ENCODE data around the gene TREH. TPM values are rescaled to one million over a fixed set of nuclear protein-coding genes. Genes with fewer than 3 reads are reported as not detected.
"Not testable (repeated sequence)": the region's sequence is repeated elsewhere in the genome, so short reads cannot be mapped to it uniquely, and the experiment has no call there.

TREH gene
- total RNA-seq, 1 donor from 2014 or later = not detected

GRCh38 chr11:118682372-118682771, 2.9 kb upstream of the TREH start:
- no peaks in the 10 kb centered on the region for H3K36me3 ChIP-seq (ENCODE audit: control insufficient read depth, insufficient read depth, low read length)
- no peak for TF ChIP-seq CTCF (IDR thresholded peaks at IDR 0.05; ENCODE audit: insufficient read depth, low read length, poor library complexity, severe bottlenecking)
- no peak for DNase-seq (ENCODE audit: low read depth)
- peaks cover 3% of the 10 kb centered on the region for H3K27me3 ChIP-seq (ENCODE audit: control insufficient read depth, insufficient read depth, low read length)
- H3K4me3 ChIP-seq (ENCODE audit: low read depth, low read length) = no peak overlapping the region

GRCh38 chr11:118678908-118679307, 542 bp downstream of the TREH start:
- not testable (repeated sequence) for DNase-seq (ENCODE audit: low read depth); H3K4me3 ChIP-seq (ENCODE audit: low read depth, low read length); H3K36me3 ChIP-seq (ENCODE audit: control insufficient read depth, insufficient read depth, low read length); H3K27me3 ChIP-seq (ENCODE audit: control insufficient read depth, insufficient read depth, low read length)
- TF ChIP-seq CTCF (IDR thresholded peaks at IDR 0.05; ENCODE audit: insufficient read depth, low read length, poor library complexity, severe bottlenecking) = peak; percentile 7

DNA sequence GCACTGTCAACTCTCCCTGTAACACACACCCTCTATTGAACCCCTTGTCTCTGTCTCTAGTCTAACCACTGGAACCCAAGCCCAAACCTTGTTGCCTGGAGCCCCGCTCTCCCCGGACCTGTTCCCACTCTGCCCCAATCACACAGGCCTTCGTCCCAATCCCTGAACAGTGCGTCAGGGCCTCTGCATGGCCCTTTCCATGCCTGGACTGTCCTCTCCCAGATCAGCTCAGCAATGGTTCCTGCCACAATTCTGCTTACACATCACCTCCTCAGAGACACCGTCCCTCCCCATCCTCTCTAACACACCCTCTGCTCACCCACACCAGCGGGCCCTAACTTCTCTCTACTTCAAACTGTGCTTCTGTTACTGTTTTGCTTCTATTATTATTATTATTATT, 1.5 kb downstream of the TREH start:
- DNase-seq (ENCODE audit: low read depth) = no peak
- Histone ChIP-seq H3K27me3 (ENCODE audit: control insufficient read depth, insufficient read depth, low read length) (peaks cover 3% of the 10 kb centered on the region), H3K36me3 (ENCODE audit: control insufficient read depth, insufficient read depth, low read length) (no peaks in the 10 kb centered on the region), H3K4me3 (ENCODE audit: low read depth, low read length) (no peak overlapping the region)
- no peak for TF ChIP-seq CTCF (IDR thresholded peaks at IDR 0.05; ENCODE audit: insufficient read depth, low read length, poor library complexity, severe bottlenecking)

GRCh38 chr11:118674082-118674435, 5.4 kb downstream of the TREH start:
- Histone ChIP-seq H3K4me3 (ENCODE audit: low read depth, low read length) (no peak overlapping the region), H3K27me3 (ENCODE audit: control insufficient read depth, insufficient read depth, low read length) (no peaks in the 10 kb centered on the region), H3K36me3 (ENCODE audit: control insufficient read depth, insufficient read depth, low read length) (no peaks in the 10 kb centered on the region)
- no peak for TF ChIP-seq CTCF (IDR thresholded peaks at IDR 0.05; ENCODE audit: insufficient read depth, low read length, poor library complexity, severe bottlenecking)
- no peak for DNase-seq (ENCODE audit: low read depth)

DNA sequence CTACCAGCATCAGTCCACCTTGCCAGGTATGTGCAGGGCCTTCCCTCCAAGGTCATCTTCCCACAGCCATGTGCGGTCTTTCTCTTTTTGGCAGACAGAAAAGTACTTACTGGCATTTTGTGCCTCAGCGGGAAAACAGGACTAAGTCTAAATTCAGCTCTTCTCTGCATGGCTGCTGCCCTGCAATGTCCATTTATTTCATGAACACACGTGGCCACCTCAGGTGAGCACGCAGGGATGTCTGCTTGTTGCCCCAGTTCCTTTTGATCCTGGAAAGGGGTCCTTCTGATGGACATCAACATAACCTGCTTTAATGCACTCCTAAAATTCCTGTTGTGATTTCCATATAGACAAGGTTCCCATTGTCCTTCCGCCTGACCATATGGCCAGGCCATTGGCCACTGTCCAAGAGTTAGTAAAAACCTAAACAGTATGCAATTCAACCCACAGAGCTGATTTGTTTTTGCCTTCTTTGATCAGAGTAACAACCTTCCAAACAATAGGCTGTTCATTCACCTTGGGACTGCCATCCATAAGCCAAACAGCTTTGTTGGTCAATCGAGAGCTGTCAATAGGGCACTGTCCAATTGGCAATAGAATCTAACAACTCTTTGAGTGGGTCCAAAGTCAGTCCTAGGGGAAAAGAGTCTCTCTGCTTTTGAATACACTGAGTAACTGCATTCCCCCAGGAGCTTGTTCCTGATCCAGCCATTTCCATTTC, 5.9 kb downstream of the TREH start:
- DNase-seq (ENCODE audit: low read depth) = no peak
- Histone ChIP-seq H3K36me3 (ENCODE audit: control insufficient read depth, insufficient read depth, low read length) (no peaks in the 10 kb centered on the region), H3K4me3 (ENCODE audit: low read depth, low read length) (no peak overlapping the region), H3K27me3 (ENCODE audit: control insufficient read depth, insufficient read depth, low read length) (no peaks in the 10 kb centered on the region)
- no peak for TF ChIP-seq CTCF (IDR thresholded peaks at IDR 0.05; ENCODE audit: insufficient read depth, low read length, poor library complexity, severe bottlenecking)

- Histone ChIP-seq H3K36me3 (ENCODE audit: control insufficient read depth, insufficient read depth, low read length) (no peaks in the 10 kb centered on the region), H3K4me3 (ENCODE audit: low read depth, low read length) (no peak overlapping the region), H3K27me3 (ENCODE audit: control insufficient read depth, insufficient read depth, low read length) (no peaks in the 10 kb centered on the region)
- DNase-seq (ENCODE audit: low read depth) = no peak
- TF ChIP-seq CTCF (IDR thresholded peaks at IDR 0.05; ENCODE audit: insufficient read depth, low read length, poor library complexity, severe bottlenecking) = peak; percentile 2
Observed at GRCh38 chr11:118672846-118673245, 6.6 kb downstream of the TREH start.
